HG02759 (cell line): ENCODE results near the gene TRPV4.
A peak's percentile ranks its signal among the peaks of the same experiment; 100 is the strongest.

ENCODE experiments used
- ATAC-seq: cut with Tn5 transposase; IDR thresholded peaks from one replicate; pipeline ENCODE4 v1.9.1; 2021; ENCODE audit warnings: mild to moderate bottlenecking, moderate library complexity; ENCODE audit not compliant: unreplicated experiment

The TRPV4 gene

GRCh38 chr12:109783135-109783964 lies 49.8 kb downstream of the TRPV4 start:
- no peak for ATAC-seq

- no peak for ATAC-seq
Measured at GRCh38 chr12:109782326-109782703, 50.9 kb downstream of the TRPV4 start.

- no peak for ATAC-seq
Measured at GRCh38 chr12:109781668-109782325, 51.4 kb downstream of the TRPV4 start.

- no peak for ATAC-seq
Measured at GRCh38 chr12:109779382-109779781, 53.8 kb downstream of the TRPV4 start.

GRCh38 chr12:109778684-109779083 lies 54.5 kb downstream of the TRPV4 start:
- no peak for ATAC-seq

GRCh38 chr12:109777544-109777943 lies 55.7 kb downstream of the TRPV4 start:
- no peak for ATAC-seq

GRCh38 chr12:109776624-109777023 lies 56.6 kb downstream of the TRPV4 start:
- no peak for ATAC-seq

GRCh38 chr12:109775172-109775881 lies 57.9 kb downstream of the TRPV4 start:
- peak; percentile 52 for ATAC-seq

- ATAC-seq = no peak
Measured at GRCh38 chr12:109773384-109774011, 59.7 kb downstream of the TRPV4 start.

GRCh38 chr12:109772622-109773321 lies 60.4 kb downstream of the TRPV4 start:
- ATAC-seq = no peak

- ATAC-seq = no peak
Measured at GRCh38 chr12:109771746-109772621, 61.2 kb downstream of the TRPV4 start.

- no peak for ATAC-seq
Measured at GRCh38 chr12:109770861-109771670, 62.1 kb downstream of the TRPV4 start.

GRCh38 chr12:109770104-109770860 lies 62.9 kb downstream of the TRPV4 start:
- no peak for ATAC-seq

GRCh38 chr12:109768901-109769670 lies 64.1 kb downstream of the TRPV4 start:
- ATAC-seq = no peak

GRCh38 chr12:109767991-109768900 lies 65.0 kb downstream of the TRPV4 start:
- ATAC-seq = no peak

GRCh38 chr12:109767456-109767855 lies 65.7 kb downstream of the TRPV4 start:
- ATAC-seq = no peak
